Lower lobe of right lung (tissue), 2 donors: Measurements from ENCODE around the gene EGF. TPM values are rescaled to one million over a fixed set of nuclear protein-coding genes. Genes with fewer than 3 reads are reported as not detected.
"Not testable (repeated sequence)": the region's sequence is repeated elsewhere in the genome, so short reads cannot be mapped to it uniquely, and the experiment has no call there.

Experiments used
- ATAC-seq, 2 donors: fragments of 200-7000 bp; cut with Tn5 transposase; one replicate each; pipeline ENCODE4 v1.9.1; 2020 to 2022; ENCODE audit warnings: mild to moderate bottlenecking in 2 of 2, moderate library complexity in 2 of 2
- DNase-seq: peaks from one replicate; pipeline ENCODE4 v3.0.0-alpha.2; 2020
- H3K27ac ChIP-seq: fragments of 200-600 bp; one replicate; pipeline ENCODE4 v1.8.0; 2022
- H3K27me3 ChIP-seq: fragments of 200-600 bp; one replicate; pipeline ENCODE4 v1.8.0; 2022; ENCODE audit warnings: low read depth
- H3K36me3 ChIP-seq: fragments of 200-600 bp; one replicate; pipeline ENCODE4 v1.8.0; 2022; ENCODE audit warnings: mild to moderate bottlenecking
- H3K4me1 ChIP-seq: fragments of 200-600 bp; one replicate; pipeline ENCODE4 v1.8.0; 2022
- H3K4me3 ChIP-seq: fragments of 200-600 bp; one replicate; pipeline ENCODE4 v1.8.0; 2022; ENCODE audit warnings: mild to moderate bottlenecking
- H3K9me3 ChIP-seq: fragments of 200-600 bp; one replicate; pipeline ENCODE4 v1.8.0; 2022
- CTCF ChIP-seq: fragments of 200-600 bp; IDR thresholded peaks from one replicate; pipeline ENCODE4 v1.8.0; 2022; ENCODE audit warnings: antibody characterized with exemption, mild to moderate bottlenecking
- intact Hi-C: fragments of 100-400 bp; cut with DNase I; formaldehyde crosslinking; loops from one replicate; pipeline ENCODE4 v1.11.0; 2022
- total RNA-seq: library from RNA; stranded (reverse); fragmentation: NEBNext Ultra II Directional; extraction: Animal tissue kit (Norgen Biotek cat#: 25700); gene quantifications from one replicate; pipeline ENCODE4 v1.2.1, GENCODE V29; 2021
- donor health status: DM: no; HTN: yes; CAD: no; lungs with severe emphysema.

EGF gene
- total RNA-seq, 1 donor from 2014 or later, result 3.5 TPM

DNA sequence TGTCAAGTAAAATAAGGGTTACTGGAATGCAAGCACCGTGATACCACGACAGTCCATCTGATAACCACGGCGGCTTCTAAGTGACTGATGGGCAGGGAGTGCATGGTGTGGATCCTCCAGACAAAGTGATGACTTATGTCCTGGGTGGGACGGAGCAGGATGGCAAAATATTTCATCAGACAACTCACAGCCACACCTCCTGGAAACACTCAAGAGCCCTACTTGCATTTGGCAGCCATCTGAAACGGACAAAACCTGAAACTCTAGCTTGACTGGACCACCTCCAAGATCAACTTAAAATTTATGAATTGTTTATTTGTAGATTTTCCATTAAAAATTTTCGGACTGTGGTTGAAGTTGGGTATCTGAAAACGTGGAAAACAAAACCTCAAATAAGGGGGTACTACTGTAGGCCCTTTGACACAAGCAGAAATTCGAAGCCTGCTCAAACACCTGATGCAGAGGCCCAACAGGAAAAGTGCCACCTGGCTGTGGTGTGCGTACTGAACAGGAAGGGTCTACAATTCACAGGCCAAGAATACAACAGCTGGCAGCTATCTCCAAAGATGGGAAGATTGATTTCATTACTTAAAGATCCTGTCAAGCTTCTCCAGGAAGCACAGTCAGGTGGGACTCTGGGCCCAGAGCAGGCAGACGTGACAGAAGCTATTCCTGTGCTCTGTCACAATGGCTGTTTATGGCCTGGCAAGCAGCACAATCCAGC, 38.7 kb upstream of the EGF start:
- no peaks in the 10 kb centered on the region for H3K4me1 ChIP-seq
- H3K9me3 ChIP-seq, result no peaks in the 10 kb centered on the region

DNA sequence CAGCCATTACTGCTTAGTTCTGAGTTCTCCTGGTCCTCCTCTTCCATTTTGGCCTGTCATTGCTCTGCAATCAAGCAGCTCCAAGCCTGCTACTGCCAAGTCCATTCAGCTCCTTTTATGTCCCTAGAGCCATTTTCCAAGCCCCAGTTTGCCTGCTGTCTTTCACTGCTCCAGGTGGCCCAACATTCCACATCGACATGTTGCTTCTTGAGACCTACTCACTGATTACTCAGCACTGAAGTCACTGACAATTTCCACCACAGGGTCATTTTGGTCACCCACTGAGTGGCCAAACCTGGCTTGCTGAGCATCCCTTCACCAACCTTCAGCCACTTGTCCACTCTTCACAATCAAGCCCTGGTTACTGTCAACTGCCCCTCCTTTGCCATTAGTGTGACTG, 37.6 kb upstream of the EGF start:
- no peak for TF ChIP-seq CTCF
- peaks cover 3% of the 10 kb centered on the region for H3K27me3 ChIP-seq
- H3K4me3 ChIP-seq, result no peak overlapping the region
- no peaks in the 10 kb centered on the region for H3K4me1 ChIP-seq
- H3K36me3 ChIP-seq, result no peaks in the 10 kb centered on the region
- H3K9me3 ChIP-seq, result no peaks in the 10 kb centered on the region
- intact Hi-C loops, result no loop called here
- no peak for ATAC-seq
- H3K27ac ChIP-seq, result no peak overlapping the region
- DNase-seq, result no peak

More for the DNA sequence above, 38.7 kb upstream of the EGF start:
- intact Hi-C loops, result no loop called here
- Histone ChIP-seq H3K27ac (no peak overlapping the region), H3K36me3 (no peaks in the 10 kb centered on the region), H3K4me3 (no peak overlapping the region), H3K27me3 (peaks cover under 1% of the 10 kb centered on the region)
- no peak for TF ChIP-seq CTCF
- DNase-seq (no peak), ATAC-seq (no peak)

GRCh38 chr4:109875553-109875952, 37.1 kb upstream of the EGF start:
- ATAC-seq, H3K4me1 ChIP-seq, DNase-seq, intact Hi-C loops, H3K4me3 ChIP-seq, H3K27ac ChIP-seq, H3K27me3 ChIP-seq, H3K9me3 ChIP-seq, H3K36me3 ChIP-seq: not testable (repeated sequence)

GRCh38 chr4:109876634-109877265, 35.9 kb upstream of the EGF start:
- no peak for TF ChIP-seq CTCF
- H3K4me1 ChIP-seq, result no peaks in the 10 kb centered on the region
- no peak for ATAC-seq
- intact Hi-C loops, result no loop called here
- no peak overlapping the region for H3K27ac ChIP-seq
- no peak for DNase-seq
- no peaks in the 10 kb centered on the region for H3K9me3 ChIP-seq
- peaks cover 3% of the 10 kb centered on the region for H3K27me3 ChIP-seq
- no peak overlapping the region for H3K4me3 ChIP-seq
- H3K36me3 ChIP-seq, result no peaks in the 10 kb centered on the region

- no peaks in the 10 kb centered on the region for H3K9me3 ChIP-seq
- H3K4me1 ChIP-seq, result no peaks in the 10 kb centered on the region
- intact Hi-C loops, result no loop called here
- DNase-seq (no peak), ATAC-seq (no peak)
- no peak overlapping the region for H3K27ac ChIP-seq
- peaks cover 3% of the 10 kb centered on the region for H3K27me3 ChIP-seq
- no peak overlapping the region for H3K4me3 ChIP-seq
- no peak for TF ChIP-seq CTCF
- no peaks in the 10 kb centered on the region for H3K36me3 ChIP-seq
These were observed 35.3 kb upstream of the EGF start for GRCh38 chr4:109877400-109877799.

DNA sequence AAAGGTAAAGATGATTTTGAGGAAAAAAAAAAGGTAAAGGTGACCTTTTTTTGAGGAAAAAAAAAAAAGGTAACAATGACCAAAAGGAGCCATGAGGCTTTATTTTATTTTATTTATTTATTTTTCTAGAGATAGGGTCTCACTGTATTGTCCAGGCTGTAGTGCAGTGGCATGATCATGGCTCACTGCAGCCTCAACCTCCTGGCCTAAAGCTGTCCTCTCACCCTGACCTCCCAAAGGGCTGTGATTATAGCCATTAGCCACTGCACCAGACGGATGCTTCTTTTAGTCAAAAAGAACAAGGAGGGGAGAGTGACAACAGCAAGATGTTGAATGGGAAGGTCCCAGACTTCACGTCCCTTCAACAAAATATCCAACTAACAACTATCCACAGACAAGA, 34.3 kb upstream of the EGF start:
- no peaks in the 10 kb centered on the region for H3K4me1 ChIP-seq
- H3K27ac ChIP-seq, result no peak overlapping the region
- H3K36me3 ChIP-seq, result no peaks in the 10 kb centered on the region
- DNase-seq (no peak), ATAC-seq (no peak)
- no peak overlapping the region for H3K4me3 ChIP-seq
- H3K9me3 ChIP-seq, result no peaks in the 10 kb centered on the region
- peaks cover 3% of the 10 kb centered on the region for H3K27me3 ChIP-seq
- intact Hi-C loops, result no loop called here
- TF ChIP-seq CTCF, result no peak
